ENCODE results near the gene FAM149A.

DNA sequence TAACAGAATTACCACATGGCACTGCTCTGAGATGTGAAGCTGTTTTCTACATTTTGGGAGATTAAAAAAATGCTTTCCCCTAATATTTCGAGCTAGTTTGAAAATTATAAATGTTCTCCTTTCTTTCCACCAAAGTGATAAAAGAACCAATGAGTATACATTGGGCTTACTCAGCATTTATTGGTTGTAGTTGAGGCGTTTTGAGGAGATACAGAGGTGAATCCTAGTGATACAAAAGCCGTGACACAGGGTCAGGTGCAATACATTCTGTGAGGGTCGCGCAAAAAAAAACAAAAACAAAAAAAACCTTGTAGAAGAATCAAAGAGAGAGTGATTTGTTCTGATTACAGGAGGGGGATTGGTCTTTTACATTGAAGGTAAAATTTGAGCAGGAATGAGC lies 54.5 kb downstream of the FAM149A start:
- TF ChIP-seq CBFB (CRISPR knock-in tag; IDR thresholded peaks at IDR 0.05; ENCODE audit: low read depth) = no peak
- no peak for TF ChIP-seq TEAD4 (CRISPR knock-in tag; IDR thresholded peaks at IDR 0.05)
- no peak for TF ChIP-seq MAX (CRISPR knock-in tag; IDR thresholded peaks at IDR 0.05)
- TF ChIP-seq CTCF (IDR thresholded peaks at IDR 0.05) = no peak
- TF ChIP-seq, protein P1, sequence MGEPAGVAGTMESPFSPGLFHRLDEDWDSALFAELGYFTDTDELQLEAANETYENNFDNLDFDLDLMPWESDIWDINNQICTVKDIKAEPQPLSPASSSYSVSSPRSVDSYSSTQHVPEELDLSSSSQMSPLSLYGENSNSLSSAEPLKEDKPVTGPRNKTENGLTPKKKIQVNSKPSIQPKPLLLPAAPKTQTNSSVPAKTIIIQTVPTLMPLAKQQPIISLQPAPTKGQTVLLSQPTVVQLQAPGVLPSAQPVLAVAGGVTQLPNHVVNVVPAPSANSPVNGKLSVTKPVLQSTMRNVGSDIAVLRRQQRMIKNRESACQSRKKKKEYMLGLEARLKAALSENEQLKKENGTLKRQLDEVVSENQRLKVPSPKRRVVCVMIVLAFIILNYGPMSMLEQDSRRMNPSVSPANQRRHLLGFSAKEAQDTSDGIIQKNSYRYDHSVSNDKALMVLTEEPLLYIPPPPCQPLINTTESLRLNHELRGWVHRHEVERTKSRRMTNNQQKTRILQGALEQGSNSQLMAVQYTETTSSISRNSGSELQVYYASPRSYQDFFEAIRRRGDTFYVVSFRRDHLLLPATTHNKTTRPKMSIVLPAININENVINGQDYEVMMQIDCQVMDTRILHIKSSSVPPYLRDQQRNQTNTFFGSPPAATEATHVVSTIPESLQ (CRISPR knock-in tag; IDR thresholded peaks at IDR 0.05) = no peak
- no peak for TF ChIP-seq ELF4 (CRISPR knock-in tag; IDR thresholded peaks at IDR 0.05; ENCODE audit: low read depth)
- TF ChIP-seq ATF3 (CRISPR knock-in tag; conservative IDR thresholded peaks at IDR 0.05) = no peak

Data from WTC11 (cell line).